ENCODE results near the gene POLR2E.

GRCh38 chr19:1046836-1047695 lies 48.1 kb downstream of the POLR2E start:
- TF ChIP-seq CTCF (conservative IDR thresholded peaks at IDR 0.05 in 1 of 2, IDR thresholded peaks at IDR 0.05 in 1 of 2; ENCODE audit: extremely low read depth in 1 of 2, insufficient read depth in 1 of 2, low read depth in 1 of 2, low read length in 2 of 2) (no peak), EZH2 (IDR thresholded peaks at IDR 0.05; ENCODE audit: borderline replicate concordance, low read length) (no peak)
